ENCODE measurements around the gene C3orf85. TPM values are rescaled to one million over a fixed set of nuclear protein-coding genes. Genes with fewer than 3 reads are reported as not detected.

Gene C3orf85
- total RNA-seq, 1 donor from 2014 or later = not detected

DNA sequence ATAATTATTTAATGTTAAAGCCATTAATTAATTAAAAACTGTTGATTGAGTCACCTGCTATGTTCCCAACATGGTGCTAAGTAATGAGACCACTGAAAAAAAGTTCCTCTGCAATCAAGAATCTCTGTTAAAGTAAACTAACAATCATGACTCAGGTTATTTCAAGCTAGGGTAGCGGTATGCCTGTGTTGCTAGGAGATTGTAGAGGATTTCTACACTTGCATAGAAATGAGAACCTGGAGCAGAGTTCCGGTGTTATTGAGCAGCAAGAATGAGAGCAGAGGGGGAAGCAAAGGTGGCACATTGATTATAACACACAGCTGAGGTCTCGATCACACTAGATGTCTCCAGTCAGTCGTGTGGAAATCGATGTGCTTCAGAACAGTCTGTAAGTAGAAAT is 41.4 kb downstream of the C3orf85 start:
- Histone ChIP-seq H3K4me3 (ENCODE audit: low read depth, low read length) (no peak overlapping the region), H3K36me3 (ENCODE audit: control insufficient read depth, insufficient read depth, low read length) (no peaks in the 10 kb centered on the region), H3K27me3 (ENCODE audit: control insufficient read depth, insufficient read depth, low read length) (no peaks in the 10 kb centered on the region)
- no peak for DNase-seq (ENCODE audit: low read depth)
- TF ChIP-seq, protein P1, sequence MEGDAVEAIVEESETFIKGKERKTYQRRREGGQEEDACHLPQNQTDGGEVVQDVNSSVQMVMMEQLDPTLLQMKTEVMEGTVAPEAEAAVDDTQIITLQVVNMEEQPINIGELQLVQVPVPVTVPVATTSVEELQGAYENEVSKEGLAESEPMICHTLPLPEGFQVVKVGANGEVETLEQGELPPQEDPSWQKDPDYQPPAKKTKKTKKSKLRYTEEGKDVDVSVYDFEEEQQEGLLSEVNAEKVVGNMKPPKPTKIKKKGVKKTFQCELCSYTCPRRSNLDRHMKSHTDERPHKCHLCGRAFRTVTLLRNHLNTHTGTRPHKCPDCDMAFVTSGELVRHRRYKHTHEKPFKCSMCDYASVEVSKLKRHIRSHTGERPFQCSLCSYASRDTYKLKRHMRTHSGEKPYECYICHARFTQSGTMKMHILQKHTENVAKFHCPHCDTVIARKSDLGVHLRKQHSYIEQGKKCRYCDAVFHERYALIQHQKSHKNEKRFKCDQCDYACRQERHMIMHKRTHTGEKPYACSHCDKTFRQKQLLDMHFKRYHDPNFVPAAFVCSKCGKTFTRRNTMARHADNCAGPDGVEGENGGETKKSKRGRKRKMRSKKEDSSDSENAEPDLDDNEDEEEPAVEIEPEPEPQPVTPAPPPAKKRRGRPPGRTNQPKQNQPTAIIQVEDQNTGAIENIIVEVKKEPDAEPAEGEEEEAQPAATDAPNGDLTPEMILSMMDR (IDR thresholded peaks at IDR 0.05; ENCODE audit: insufficient read depth, low read length, poor library complexity, severe bottlenecking) = no peak

DNA sequence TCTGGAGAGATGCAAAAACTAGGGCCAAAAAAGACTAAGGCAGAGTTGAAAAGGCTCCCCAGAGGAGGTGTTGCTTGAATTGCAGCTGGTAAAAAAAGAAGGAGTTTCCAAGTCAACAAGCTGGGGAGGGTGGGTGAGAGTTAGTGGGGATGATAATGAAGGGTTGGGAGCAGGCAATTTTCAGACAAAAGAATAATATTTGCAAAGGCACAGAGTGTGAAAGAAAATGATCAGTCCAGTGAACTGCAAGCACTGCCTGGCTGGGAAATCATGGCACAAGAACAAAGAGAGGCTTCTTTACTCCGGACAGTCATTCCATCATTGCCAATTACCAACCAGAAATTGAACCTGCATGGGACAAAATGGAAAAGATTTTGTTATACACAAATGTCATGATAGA is 42.2 kb downstream of the C3orf85 start:
- DNase-seq (ENCODE audit: low read depth) = no peak
- TF ChIP-seq, protein P1 (IDR thresholded peaks at IDR 0.05; ENCODE audit: insufficient read depth, low read length, poor library complexity, severe bottlenecking) = no peak

DNA sequence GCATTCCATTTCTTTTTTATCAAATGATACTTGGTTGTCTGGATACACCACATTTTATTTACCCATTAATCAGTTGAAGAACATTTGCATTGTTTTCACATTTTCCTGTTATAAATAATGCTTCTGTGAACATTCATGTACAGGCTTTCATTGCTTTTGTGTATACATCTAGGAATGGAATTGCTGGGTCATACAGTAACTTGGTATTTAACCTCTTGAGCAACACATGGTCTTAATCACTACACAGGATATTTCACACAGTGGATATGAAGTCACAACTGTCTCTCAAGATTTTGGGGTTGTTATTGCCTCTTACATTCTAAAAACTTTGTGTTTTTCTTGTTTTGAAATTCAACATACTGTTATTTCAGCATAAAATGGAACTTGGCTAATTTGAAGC is 48.2 kb downstream of the C3orf85 start:
- TF ChIP-seq, protein P1 (IDR thresholded peaks at IDR 0.05; ENCODE audit: insufficient read depth, low read length, poor library complexity, severe bottlenecking) = no peak
- no peaks in the 10 kb centered on the region for H3K36me3 ChIP-seq (ENCODE audit: control insufficient read depth, insufficient read depth, low read length)
- H3K4me3 ChIP-seq (ENCODE audit: low read depth, low read length) = no peak overlapping the region
- H3K27me3 ChIP-seq (ENCODE audit: control insufficient read depth, insufficient read depth, low read length) = no peaks in the 10 kb centered on the region
- no peak for DNase-seq (ENCODE audit: low read depth)

More for the DNA sequence above, 42.2 kb downstream of the C3orf85 start:
- no peaks in the 10 kb centered on the region for H3K27me3 ChIP-seq (ENCODE audit: control insufficient read depth, insufficient read depth, low read length)
- H3K36me3 ChIP-seq (ENCODE audit: control insufficient read depth, insufficient read depth, low read length) = no peaks in the 10 kb centered on the region
- no peak overlapping the region for H3K4me3 ChIP-seq (ENCODE audit: low read depth, low read length)

DNA sequence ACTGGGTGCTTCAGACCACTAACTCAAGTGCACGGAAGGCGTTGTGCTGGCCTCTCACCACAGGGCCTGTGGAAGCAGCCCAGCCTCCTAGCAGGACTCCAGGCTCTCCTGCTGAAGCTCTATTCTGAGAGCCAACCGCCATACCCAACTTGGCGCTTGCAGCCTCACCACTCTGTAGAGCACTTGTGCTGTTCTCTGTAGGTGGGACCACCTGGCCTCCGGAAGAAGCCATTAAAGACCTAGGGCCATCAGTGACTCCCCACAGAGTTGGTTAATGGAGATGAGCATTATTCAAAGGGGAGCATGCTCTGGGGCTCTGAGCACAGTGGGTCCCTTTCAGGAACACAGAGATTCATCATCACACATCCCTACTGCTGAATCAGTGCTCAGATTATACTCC is 50.9 kb downstream of the C3orf85 start:
- H3K27me3 ChIP-seq (ENCODE audit: control insufficient read depth, insufficient read depth, low read length) = no peaks in the 10 kb centered on the region
- DNase-seq (ENCODE audit: low read depth) = no peak

DNA sequence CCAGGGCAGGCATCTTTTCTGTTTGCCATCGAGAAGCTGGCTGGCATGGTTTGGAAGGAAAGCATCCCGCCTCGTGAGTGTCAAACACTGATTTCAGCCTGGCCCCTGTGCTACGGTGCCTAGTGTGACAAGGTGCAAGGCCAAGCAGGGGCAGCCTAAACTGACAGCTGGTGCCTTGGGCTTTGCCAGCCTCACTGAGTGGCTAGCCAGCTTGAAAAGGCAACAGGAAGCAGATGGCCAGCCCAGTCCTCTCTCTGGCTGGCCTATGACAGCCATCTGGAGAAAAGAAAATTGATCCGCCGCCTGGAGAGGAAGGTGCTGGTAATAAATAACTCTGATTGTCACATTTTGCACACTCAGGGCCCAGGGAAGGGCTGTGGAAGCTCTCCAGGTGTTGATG is 52.2 kb downstream of the C3orf85 start:
- H3K27me3 ChIP-seq (ENCODE audit: control insufficient read depth, insufficient read depth, low read length) = no peaks in the 10 kb centered on the region
- TF ChIP-seq, protein P1 (IDR thresholded peaks at IDR 0.05; ENCODE audit: insufficient read depth, low read length, poor library complexity, severe bottlenecking) = no peak
- no peaks in the 10 kb centered on the region for H3K36me3 ChIP-seq (ENCODE audit: control insufficient read depth, insufficient read depth, low read length)
- no peak for DNase-seq (ENCODE audit: low read depth)
- H3K4me3 ChIP-seq (ENCODE audit: low read depth, low read length) = no peak overlapping the region

More for the DNA sequence above, 50.9 kb downstream of the C3orf85 start:
- TF ChIP-seq, protein P1 (IDR thresholded peaks at IDR 0.05; ENCODE audit: insufficient read depth, low read length, poor library complexity, severe bottlenecking) = no peak
- no peaks in the 10 kb centered on the region for H3K36me3 ChIP-seq (ENCODE audit: control insufficient read depth, insufficient read depth, low read length)
- H3K4me3 ChIP-seq (ENCODE audit: low read depth, low read length) = no peak overlapping the region

DNA sequence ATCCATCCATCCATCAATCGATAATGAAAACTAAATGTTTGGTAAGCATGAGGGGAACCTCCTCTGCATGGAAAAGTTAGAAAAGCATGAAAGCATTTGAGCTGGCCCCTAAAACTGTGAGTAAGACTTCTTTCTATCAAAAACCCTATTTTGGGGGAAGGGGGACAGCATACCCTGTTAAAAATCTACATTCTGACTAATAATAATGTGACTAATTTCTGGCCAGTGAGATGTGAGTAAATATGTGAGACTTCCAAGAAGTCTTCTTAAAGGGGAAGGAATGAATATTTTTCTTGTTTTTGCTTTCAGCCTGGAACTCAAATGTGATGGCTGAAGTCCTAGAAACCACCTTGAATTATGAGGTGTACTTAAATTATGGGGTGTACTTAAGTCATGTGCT is 54.9 kb downstream of the C3orf85 start:
- Histone ChIP-seq H3K36me3 (ENCODE audit: control insufficient read depth, insufficient read depth, low read length) (no peaks in the 10 kb centered on the region), H3K27me3 (ENCODE audit: control insufficient read depth, insufficient read depth, low read length) (no peaks in the 10 kb centered on the region), H3K4me3 (ENCODE audit: low read depth, low read length) (no peak overlapping the region)
- TF ChIP-seq, protein P1 (IDR thresholded peaks at IDR 0.05; ENCODE audit: insufficient read depth, low read length, poor library complexity, severe bottlenecking) = no peak
- DNase-seq (ENCODE audit: low read depth) = no peak

Measured in kidney epithelial cell (primary cell).